Psoas muscle (tissue), 8 donors: ENCODE results near the gene CDS2. TPM values are rescaled to one million over a fixed set of nuclear protein-coding genes. Genes with fewer than 3 reads are reported as not detected.

Source experiments
- ATAC-seq, 4 donors: fragments of 200-7000 bp; cut with Tn5 transposase; one replicate each; pipeline ENCODE4 v1.9.1; 2020; ENCODE audit warnings: moderate library complexity in 3 of 4, mild to moderate bottlenecking in 2 of 4
- DNase-seq, 2 donors: peaks; one replicate each; pipeline ENCODE4 v3.0.0-alpha.2; 2020
- H3K27ac ChIP-seq: fragments of 200-600 bp; one replicate; pipeline ENCODE4 v1.8.0; 2022
- H3K27me3 ChIP-seq, 3 donors: fragments of 200-600 bp in 1 of 3; one replicate each; pipeline versions ENCODE4 v1.6.1 to v1.8.0; 2013 to 2022; ENCODE audit warnings: low read length in 2 of 3, mild to moderate bottlenecking in 2 of 3, moderate library complexity in 1 of 3; ENCODE audit not compliant: insufficient read depth in 3 of 3
- H3K36me3 ChIP-seq, 2 donors: fragments of 200-600 bp in 1 of 2; one replicate each; pipeline versions ENCODE4 v1.6.1 to v1.8.0; 2013 to 2022; ENCODE audit warnings: low read depth in 1 of 2, mild to moderate bottlenecking in 1 of 2, moderate library complexity in 1 of 2; ENCODE audit not compliant: insufficient read depth in 1 of 2
- H3K4me1 ChIP-seq: fragments of 200-600 bp; one replicate; pipeline ENCODE4 v1.8.0; 2022
- H3K4me3 ChIP-seq: fragments of 200-600 bp; one replicate; pipeline ENCODE4 v1.8.0; 2022; ENCODE audit warnings: mild to moderate bottlenecking
- H3K9me3 ChIP-seq: fragments of 200-600 bp; one replicate; pipeline ENCODE4 v1.8.0; 2022
- WGBS, 3 donors: extraction: QIAGEN DNeasy Blood & Tissue Kit; methylation state at CpG; one replicate each; pipeline versions ENCODE4 v1.1.6 to v1.1.7; 2013; 5-methylcytosine and 5-hydroxymethylcytosine counted together
- intact Hi-C, 2 donors: fragments of 100-400 bp; cut with DNase I; formaldehyde crosslinking; loops; one replicate each; pipeline versions ENCODE4 v1.11.0 to v1.14.2; 2022
- polyA plus RNA-seq, 3 donors: library from polyadenylated mRNA; stranded (reverse); fragments of 200-250 nt; gene quantifications; one replicate each; pipeline ENCODE4 v1.2.3, GENCODE V29; 2013
- total RNA-seq, 4 donors: library from RNA; stranded (reverse); fragmentation: NEBNext Ultra II Directional in 2 of 4; extraction: Animal tissue kit (Norgen Biotek cat#: 25700) in 2 of 4; gene quantifications; one replicate each; pipeline versions ENCODE4 v1.2.1 to v1.2.4, GENCODE V29; 2021 to 2023
- TF ChIP-seq, protein P1 (sequence below): fragments of 200-600 bp; IDR thresholded peaks from one replicate; pipeline ENCODE4 v1.8.0; 2022; ENCODE audit warnings: antibody characterized with exemption
- donor health status: healthy with polysubstance abuse.
- donor health status: DM: no; HTN: no; CAD: no; lungs with moderate emphysema.
- donor health status: Bipolar disorder and iron deficiency.
- donor health status: healthy.
- donor health status: DM: yes; HTN: yes; CAD: no.
- donor health status: DM: no; HTN: no; CAD: no.
- donor health status: DM: no; HTN: no; CAD: no.
- donor health status: DM: yes; HTN: yes; CAD: no.

CDS2 gene
- total and polyA plus RNA-seq, 7 donors: 8.0 to 34.1 (median 19.5) TPM

DNA sequence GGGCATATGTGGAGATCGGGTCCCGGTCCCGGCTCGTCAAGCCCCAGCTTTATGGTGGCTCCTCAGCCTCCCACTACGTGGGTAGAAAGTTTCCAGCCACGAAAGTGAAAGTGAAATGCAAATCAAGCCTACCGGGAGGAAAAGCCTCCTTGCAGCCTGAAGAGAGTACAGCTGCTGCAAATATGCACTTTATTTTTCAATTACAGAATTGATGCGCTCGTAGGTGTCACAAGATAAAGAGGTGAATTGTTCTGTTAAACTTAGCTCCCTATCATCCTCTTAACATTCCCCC lies 6.7 kb upstream of the CDS2 start:
- Histone ChIP-seq H3K27ac (peak overlapping the region; percentile 84), H3K9me3 (no peaks in the 10 kb centered on the region), H3K4me3 (peak overlapping the region; percentile 80), H3K27me3 (no peaks in the 10 kb centered on the region), H3K4me1 (peaks cover 16% of the 10 kb centered on the region), H3K36me3 (peaks cover 0 to 32% of the 10 kb centered on the region in 2 donors)
- ATAC-seq (no peak), DNase-seq (no peak)
- 1 to 3% (median 2%) methylated on average over 9 of the region's 9 CpGs for WGBS, 3 donors
- intact Hi-C loops: loop anchor here in 1 of 2 donors (5.0 kb wide), 1 partner anchor 52 kb away; no protein-coding TSS in a partner anchor
- TF ChIP-seq, protein P1, sequence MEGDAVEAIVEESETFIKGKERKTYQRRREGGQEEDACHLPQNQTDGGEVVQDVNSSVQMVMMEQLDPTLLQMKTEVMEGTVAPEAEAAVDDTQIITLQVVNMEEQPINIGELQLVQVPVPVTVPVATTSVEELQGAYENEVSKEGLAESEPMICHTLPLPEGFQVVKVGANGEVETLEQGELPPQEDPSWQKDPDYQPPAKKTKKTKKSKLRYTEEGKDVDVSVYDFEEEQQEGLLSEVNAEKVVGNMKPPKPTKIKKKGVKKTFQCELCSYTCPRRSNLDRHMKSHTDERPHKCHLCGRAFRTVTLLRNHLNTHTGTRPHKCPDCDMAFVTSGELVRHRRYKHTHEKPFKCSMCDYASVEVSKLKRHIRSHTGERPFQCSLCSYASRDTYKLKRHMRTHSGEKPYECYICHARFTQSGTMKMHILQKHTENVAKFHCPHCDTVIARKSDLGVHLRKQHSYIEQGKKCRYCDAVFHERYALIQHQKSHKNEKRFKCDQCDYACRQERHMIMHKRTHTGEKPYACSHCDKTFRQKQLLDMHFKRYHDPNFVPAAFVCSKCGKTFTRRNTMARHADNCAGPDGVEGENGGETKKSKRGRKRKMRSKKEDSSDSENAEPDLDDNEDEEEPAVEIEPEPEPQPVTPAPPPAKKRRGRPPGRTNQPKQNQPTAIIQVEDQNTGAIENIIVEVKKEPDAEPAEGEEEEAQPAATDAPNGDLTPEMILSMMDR: no peak

DNA sequence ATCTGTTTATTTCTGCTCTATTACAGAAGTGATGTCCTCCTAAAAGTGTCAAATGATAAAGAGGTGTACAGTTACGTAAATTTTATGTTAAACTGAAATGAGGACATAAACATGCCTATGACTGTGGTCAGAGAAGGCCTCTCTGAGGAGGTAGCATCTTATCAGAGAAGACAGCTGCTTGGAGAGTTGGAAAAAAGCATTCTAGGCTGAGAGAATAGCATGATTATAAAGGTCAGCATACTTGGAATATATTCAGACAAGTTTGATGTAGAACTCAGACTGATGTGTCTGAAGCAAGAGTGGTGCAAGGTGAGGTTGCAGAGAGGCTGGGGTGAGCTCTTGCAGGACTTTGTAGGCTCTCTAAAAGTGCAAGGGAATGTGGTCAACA lies 3.9 kb upstream of the CDS2 start:
- WGBS, 3 donors: 91 to 100% (median 94%) methylated on average over 1 of the region's 1 CpG
- Histone ChIP-seq H3K9me3 (no peaks in the 10 kb centered on the region), H3K27ac (no peak overlapping the region), H3K27me3 (no peaks in the 10 kb centered on the region), H3K4me1 (peaks cover 26% of the 10 kb centered on the region), H3K4me3 (no peak overlapping the region), H3K36me3 (peaks cover 0 to 6% of the 10 kb centered on the region in 2 donors)
- DNase-seq (no peak), ATAC-seq (no peak)
- intact Hi-C loops: loop anchor here in 1 of 2 donors (5.0 kb wide), 1 partner anchor 49 kb away; no protein-coding TSS in a partner anchor
- TF ChIP-seq, protein P1: no peak

DNA sequence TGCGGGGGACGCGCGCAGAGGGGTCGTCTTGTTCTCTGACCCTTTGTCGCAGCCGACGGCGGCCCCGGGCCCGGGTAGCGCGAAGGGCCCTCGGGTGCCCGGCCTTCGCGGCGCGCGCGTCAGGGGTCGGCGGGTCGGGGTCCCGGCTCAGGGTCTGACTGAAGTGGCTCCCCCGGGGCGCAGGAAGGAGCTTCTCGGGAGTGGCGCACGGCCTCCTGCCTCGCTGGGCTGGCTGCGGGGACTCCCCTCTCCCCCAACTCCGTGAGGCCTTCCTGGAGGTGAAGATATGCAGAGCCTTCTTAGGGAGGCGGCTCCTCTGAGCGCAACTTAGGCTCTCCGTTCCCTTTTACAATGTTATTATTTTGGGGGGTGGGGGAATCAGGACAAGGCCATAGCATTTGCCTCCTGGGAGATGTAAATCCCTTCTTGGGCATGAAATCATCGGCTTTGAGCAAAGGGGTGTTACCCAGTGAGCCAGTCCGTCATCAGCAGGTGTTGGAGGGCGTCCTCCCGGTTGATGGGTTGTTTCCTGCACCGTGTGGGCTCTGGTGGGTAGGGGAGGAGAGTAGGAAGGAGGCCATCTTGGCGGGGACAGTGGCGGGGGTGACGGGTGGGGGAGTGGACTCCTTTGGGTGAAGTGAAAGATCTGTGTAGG lies 523 bp downstream of the CDS2 start:
- no peaks in the 10 kb centered on the region for H3K27me3 ChIP-seq
- ATAC-seq: peak; percentile 16 to 42 (median 28)
- 0% methylated on average over 37 to 44 of the region's 44 CpGs for WGBS, 3 donors
- no peaks in the 10 kb centered on the region for H3K36me3 ChIP-seq
- intact Hi-C loops: loop anchor here (2.0 to 5.0 kb wide), 2 partner anchors 45 to 65 kb away; no protein-coding TSS in a partner anchor
- TF ChIP-seq, protein P1: no peak
- peaks cover 46% of the 10 kb centered on the region for H3K4me1 ChIP-seq
- no peaks in the 10 kb centered on the region for H3K9me3 ChIP-seq
- H3K4me3 ChIP-seq: peak overlapping the region; percentile 81
- peak overlapping the region; percentile 98 for H3K27ac ChIP-seq
- DNase-seq: peak; percentile 27 to 75

DNA sequence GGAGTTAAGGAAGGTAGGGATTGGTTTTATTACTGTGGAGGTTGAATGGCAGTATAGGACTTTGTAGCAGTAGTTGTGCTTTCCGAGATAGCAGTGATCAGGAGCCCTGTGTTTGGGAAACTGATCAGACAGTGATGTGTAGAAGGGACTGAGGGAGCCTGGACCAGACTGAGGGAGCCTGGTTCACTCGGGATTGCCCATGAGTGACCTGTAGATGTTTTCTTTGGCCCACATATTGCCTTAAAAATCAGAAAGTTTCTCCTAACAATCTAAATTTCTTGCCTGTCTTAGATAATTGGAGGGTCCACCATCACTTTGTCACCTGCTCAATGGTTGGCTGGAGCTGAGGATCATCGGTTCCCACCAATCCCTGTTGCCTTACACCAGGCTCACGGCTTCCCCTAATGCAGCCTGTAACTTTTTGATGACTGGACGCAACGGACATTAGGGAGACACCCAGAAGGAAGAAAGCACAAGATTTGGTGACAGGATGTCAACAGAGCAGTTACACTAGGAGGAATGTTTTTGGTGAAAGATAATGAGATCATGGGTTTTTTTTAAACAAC lies 1.1 kb downstream of the CDS2 start:
- TF ChIP-seq, protein P1: no peak
- peak overlapping the region; percentile 81 for H3K4me3 ChIP-seq
- ATAC-seq (no peak), DNase-seq (no peak)
- H3K4me1 ChIP-seq: peaks cover 46% of the 10 kb centered on the region
- intact Hi-C loops: loop anchor here (2.0 to 5.0 kb wide), 2 partner anchors 44 to 65 kb away; no protein-coding TSS in a partner anchor
- peak overlapping the region; percentile 98 for H3K27ac ChIP-seq
- WGBS, 3 donors: 13 to 29% (median 14%) methylated on average over 6 of the region's 6 CpGs
- H3K27me3 ChIP-seq: no peaks in the 10 kb centered on the region
- H3K9me3 ChIP-seq: no peaks in the 10 kb centered on the region
- no peaks in the 10 kb centered on the region for H3K36me3 ChIP-seq
